Measurements from ENCODE around the gene ZNF329. TPM values are rescaled to one million over a fixed set of nuclear protein-coding genes. Genes with fewer than 3 reads are reported as not detected.
A peak's percentile ranks its signal among the peaks of the same experiment; 100 is the strongest.

The ZNF329 gene
- total and polyA plus RNA-seq, 2 of the 8 experiments (the other 6 are each of a cell fraction or from before 2014, with no cell fraction given) = 5.8 to 11.2 TPM

DNA sequence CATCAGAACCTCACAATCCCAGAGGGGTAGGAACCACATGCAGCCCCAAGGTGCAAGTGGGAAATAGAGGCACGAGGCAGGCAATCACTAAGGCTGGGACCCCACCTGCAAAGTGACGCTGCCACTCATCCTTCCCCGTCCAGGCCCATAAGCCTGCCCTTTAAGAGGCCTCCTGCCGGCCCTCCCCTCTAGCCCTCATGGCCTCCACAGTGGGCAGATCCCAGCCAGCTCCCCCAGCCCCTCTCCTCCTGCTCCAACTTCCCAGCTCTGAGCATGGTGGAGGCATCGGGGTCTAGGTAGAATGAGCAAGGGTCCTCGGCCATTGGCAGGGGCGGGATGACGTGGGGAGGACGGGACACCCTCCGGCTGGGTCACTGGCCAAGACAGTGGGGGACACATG is 55.3 kb downstream of the ZNF329 start:
- peaks cover 4% of the 10 kb centered on the region; the same call in 1 of the 2 replicates for H3K79me1 ChIP-seq (ENCODE audit: low read depth, low read length)
- no peak overlapping the region for H3K23ac ChIP-seq (ENCODE audit: insufficient read length)
- no peak for FAIRE-seq
- H4K8ac ChIP-seq (ENCODE audit: extremely low read depth, insufficient read depth, low read length) = no peak overlapping the region
- no peak overlapping the region for H2AK5ac ChIP-seq (ENCODE audit: low read depth, low read length)
- no peak overlapping the region for H2BK12ac ChIP-seq (ENCODE audit: low read depth, low read length)
- no peak overlapping the region for H4K5ac ChIP-seq (ENCODE audit: insufficient read length, low read depth, low read length)
- no peak overlapping the region for H3K4me2 ChIP-seq (ENCODE audit: insufficient read depth in 1 of 2, low read depth in 2 of 2, low read length in 2 of 2)
- H4K20me1 ChIP-seq (replicated peaks in 1 of 2; ENCODE audit: control insufficient read depth in 1 of 2, insufficient read depth in 2 of 2, low read length in 2 of 2) = no peaks in the 10 kb centered on the region
- POLR2A ChIA-PET (ENCODE audit: partially characterized antibody) = interaction anchor here (0.8 to 2.5 kb wide), 10 partner anchors 9 to 93 kb away, joined by 3 to 9 read pairs (median 5); partner anchors contain the start of genes ZNF135 and ZNF606
- H3K36me3 ChIP-seq (ENCODE audit: control insufficient read depth in 2 of 4, insufficient read depth in 4 of 4, low read length in 3 of 4) = no peaks in the 10 kb centered on the region
- no peak overlapping the region for H2BK20ac ChIP-seq (ENCODE audit: low read length)
- H2AFZ ChIP-seq (ENCODE audit: low read length) = no peak overlapping the region
- H2BK5ac ChIP-seq (ENCODE audit: low read depth, low read length) = no peak overlapping the region
- 88% methylated on average over 9 of the region's 10 CpGs; no CpG with 5 or more reads in 1 of the 2 experiments for WGBS, 2 experiments (ENCODE audit: extremely low coverage in 1 of 2, insufficient coverage in 1 of 2, insufficient read length in 1 of 2, insufficient replicate concordance in 2 of 2, low coverage in 1 of 2, low lambda C conversion rate in 2 of 2, missing lambda C conversion rate in 1 of 2)
- no peak overlapping the region for H3K9ac ChIP-seq (replicated peaks in 1 of 4; ENCODE audit: extremely low read depth in 1 of 4, low read depth in 3 of 4, low read length in 3 of 4)
- H3K4me1 ChIP-seq (replicated peaks in 1 of 4; ENCODE audit: control insufficient read depth in 3 of 4, insufficient read depth in 4 of 4, low read length in 3 of 4) = peaks cover 0 to 6% (median 5%) of the 10 kb centered on the region in 4 experiments; a peak in 5 of 7 replicates
- TF ChIP-seq, protein P1, sequence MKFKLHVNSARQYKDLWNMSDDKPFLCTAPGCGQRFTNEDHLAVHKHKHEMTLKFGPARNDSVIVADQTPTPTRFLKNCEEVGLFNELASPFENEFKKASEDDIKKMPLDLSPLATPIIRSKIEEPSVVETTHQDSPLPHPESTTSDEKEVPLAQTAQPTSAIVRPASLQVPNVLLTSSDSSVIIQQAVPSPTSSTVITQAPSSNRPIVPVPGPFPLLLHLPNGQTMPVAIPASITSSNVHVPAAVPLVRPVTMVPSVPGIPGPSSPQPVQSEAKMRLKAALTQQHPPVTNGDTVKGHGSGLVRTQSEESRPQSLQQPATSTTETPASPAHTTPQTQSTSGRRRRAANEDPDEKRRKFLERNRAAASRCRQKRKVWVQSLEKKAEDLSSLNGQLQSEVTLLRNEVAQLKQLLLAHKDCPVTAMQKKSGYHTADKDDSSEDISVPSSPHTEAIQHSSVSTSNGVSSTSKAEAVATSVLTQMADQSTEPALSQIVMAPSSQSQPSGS (IDR thresholded peaks at IDR 0.05; ENCODE audit: low read length) = no peak
- no peak for TF ChIP-seq CEBPB (IDR thresholded peaks at IDR 0.05; ENCODE audit: low read depth, low read length)
- TF ChIP-seq POLR2A (IDR thresholded peaks at IDR 0.05; ENCODE audit: control extremely low read depth in 1 of 2, low read depth in 2 of 2, low read length in 2 of 2) = peak in 1 of 2 experiments; percentile 42; a peak in 1 of 3 replicates
- TF ChIP-seq TAF1 (IDR thresholded peaks at IDR 0.05; ENCODE audit: low read depth, low read length) = no peak
- no peak overlapping the region for H3K14ac ChIP-seq (ENCODE audit: insufficient read length)
- H2BK15ac ChIP-seq (ENCODE audit: low read length) = no peak overlapping the region
- H4K91ac ChIP-seq (replicated peaks; ENCODE audit: insufficient read length, low read length) = no peak overlapping the region
- CTCF ChIA-PET (ENCODE audit: partially characterized antibody) = interaction anchor here (0.6 to 1.5 kb wide), 3 partner anchors 40 to 129 kb away, joined by 3 to 7 read pairs (median 5); no protein-coding TSS in a partner anchor
- no peak overlapping the region for H2BK120ac ChIP-seq (replicated peaks; ENCODE audit: low read depth, low read length)
- no peaks in the 10 kb centered on the region for H3K27me3 ChIP-seq (replicated peaks in 1 of 4; ENCODE audit: control insufficient read depth in 3 of 4, extremely low read depth in 1 of 4, insufficient read depth in 3 of 4, low read length in 3 of 4)
- no peak overlapping the region for H3K27ac ChIP-seq (ENCODE audit: low read depth, low read length)
- no peak for DNase-seq (ENCODE audit: low read depth in 1 of 2, low spot score in 2 of 2)
- no peak overlapping the region for H3K56ac ChIP-seq (replicated peaks; ENCODE audit: insufficient read length, low read depth, low read length)
- 0 out of 4 replicates have a peak, but pooled peaks cover 0 to 4% of the 10 kb centered on the region in 2 experiments for H3K9me3 ChIP-seq (ENCODE audit: insufficient read depth in 2 of 2, low read depth in 1 of 2, low read length in 1 of 2)
- H3K23me2 ChIP-seq (ENCODE audit: low read depth, low read length) = peaks cover 2% of the 10 kb centered on the region; the same call in 1 of the 2 replicates
- H3K4me3 ChIP-seq (ENCODE audit: extremely low read depth in 1 of 4, insufficient read depth in 2 of 4, low read depth in 3 of 4, low read length in 4 of 4) = no peak overlapping the region
- no peak overlapping the region for H3K18ac ChIP-seq (ENCODE audit: extremely low read depth, low read length)
- no peak overlapping the region for H3K4ac ChIP-seq (replicated peaks; ENCODE audit: insufficient read length, low read depth, low read length)
- peaks cover 0 to 16% of the 10 kb centered on the region in 2 experiments; a peak in 1 of 4 replicates for H3K79me2 ChIP-seq (ENCODE audit: control insufficient read depth in 1 of 2, insufficient read depth in 2 of 2, low read length in 2 of 2)
